ENCODE results near the gene MRPS14. TPM values are rescaled to one million over a fixed set of nuclear protein-coding genes. Genes with fewer than 3 reads are reported as not detected.
A peak's percentile ranks its signal among the peaks of the same experiment; 100 is the strongest.
"Not testable (repeated sequence)": the region's sequence is repeated elsewhere in the genome, so short reads cannot be mapped to it uniquely, and the experiment has no call there.

MRPS14 gene
- total RNA-seq = 10 to 100 TPM; 25.2 to 26.6 TPM
- long read RNA-seq, transcript MRPS14-202 (3 exons, 2,115 nt) = major isoform, 24 of 27 reads
- long read RNA-seq, partial matches to known transcripts = 1 of 27 reads
- long read RNA-seq, other reads (novel, unspliced or antisense) = 1 of 27 reads

- intact Hi-C loops (cut with DNase I, micrococcal nuclease) = no loop called here
- DNase-seq (peak; percentile 98), ATAC-seq (peak; percentile 98)
These were observed at the start of gene MRPS14 for GRCh38 chr1:175023043-175023921. MRPS14 (minus strand) TSS chr1:175023425; CDS start chr1:175023408, 17 bp downstream.

GRCh38 chr1:175072099-175072951, 49.1 kb upstream of the MRPS14 start:
- intact Hi-C loops (cut with DNase I, micrococcal nuclease) = no loop called here
- ATAC-seq (no peak), DNase-seq (no peak)

GRCh38 chr1:175071276-175071943, 48.2 kb upstream of the MRPS14 start:
- ATAC-seq (no peak), DNase-seq (no peak)
- intact Hi-C loops (cut with DNase I, micrococcal nuclease) = no loop called here

- ATAC-seq (no peak), DNase-seq (no peak)
- intact Hi-C loops (cut with DNase I, micrococcal nuclease) = no loop called here
These were observed 47.6 kb upstream of the MRPS14 start for GRCh38 chr1:175070818-175071217.

- ATAC-seq (no peak), DNase-seq (no peak)
- intact Hi-C loops (cut with DNase I, micrococcal nuclease) = no loop called here
These were observed 44.3 kb upstream of the MRPS14 start, which contains the start of gene TNN for GRCh38 chr1:175067362-175068106. TNN (plus strand) TSS chr1:175067833; CDS start chr1:175077419, 9,586 bp downstream.

GRCh38 chr1:175062858-175063257, 39.6 kb upstream of the MRPS14 start:
- intact Hi-C loops (cut with DNase I, micrococcal nuclease) = no loop called here
- ATAC-seq (no peak), DNase-seq (no peak)

GRCh38 chr1:175062339-175062738, 39.1 kb upstream of the MRPS14 start:
- no peak for DNase-seq
- no peak for ATAC-seq
- intact Hi-C loops (cut with DNase I, micrococcal nuclease) = no loop called here

GRCh38 chr1:175054736-175055135, 31.5 kb upstream of the MRPS14 start:
- intact Hi-C loops (cut with DNase I, micrococcal nuclease) = no loop called here
- DNase-seq (no peak), ATAC-seq (no peak)

- DNase-seq (no peak), ATAC-seq (no peak)
- intact Hi-C loops (cut with DNase I, micrococcal nuclease) = no loop called here
These were observed 27.8 kb upstream of the MRPS14 start for GRCh38 chr1:175050992-175051391.

- no peak for ATAC-seq
- no peak for DNase-seq
- intact Hi-C loops (cut with DNase I, micrococcal nuclease) = no loop called here
These were observed 22.3 kb upstream of the MRPS14 start for GRCh38 chr1:175045519-175045918.

- DNase-seq (no peak), ATAC-seq (no peak)
- intact Hi-C loops (cut with DNase I, micrococcal nuclease) = no loop called here
These were observed 21.9 kb upstream of the MRPS14 start for GRCh38 chr1:175045097-175045496.

GRCh38 chr1:175044591-175044990, 21.4 kb upstream of the MRPS14 start:
- intact Hi-C loops (cut with DNase I, micrococcal nuclease); ATAC-seq; DNase-seq: not testable (repeated sequence)

- ATAC-seq (no peak), DNase-seq (no peak)
- intact Hi-C loops (cut with DNase I, micrococcal nuclease) = no loop called here
These were observed 20.6 kb upstream of the MRPS14 start for GRCh38 chr1:175043824-175044223.

- intact Hi-C loops (cut with DNase I, micrococcal nuclease) = no loop called here
- DNase-seq = no peak
- no peak for ATAC-seq
These were observed 19.4 kb upstream of the MRPS14 start for GRCh38 chr1:175042650-175043049.

GRCh38 chr1:175040324-175040879, 17.2 kb upstream of the MRPS14 start:
- DNase-seq = no peak
- intact Hi-C loops (cut with DNase I, micrococcal nuclease) = no loop called here
- ATAC-seq = no peak

- intact Hi-C loops (cut with DNase I, micrococcal nuclease) = loop anchor here in 1 of 2 donors (10.0 kb wide), 1 partner anchor 277 kb away; no protein-coding TSS in a partner anchor
- DNase-seq = no peak
- ATAC-seq = no peak
These were observed 14.2 kb upstream of the MRPS14 start for GRCh38 chr1:175037416-175037815.

- ATAC-seq = no peak
- intact Hi-C loops (cut with DNase I, micrococcal nuclease) = loop anchor here in 1 of 2 donors (10.0 kb wide), 1 partner anchor 278 kb away; no protein-coding TSS in a partner anchor
- DNase-seq = no peak
These were observed 13.3 kb upstream of the MRPS14 start for GRCh38 chr1:175036476-175036875.

- no peak for DNase-seq
- ATAC-seq = no peak
- intact Hi-C loops (cut with DNase I, micrococcal nuclease) = loop anchor here in 1 of 2 donors (10.0 kb wide), 1 partner anchor 279 kb away; no protein-coding TSS in a partner anchor
These were observed 12.6 kb upstream of the MRPS14 start for GRCh38 chr1:175035865-175036264.

All from left colon (tissue), 2 donors.